Activated CD8-positive, alpha-beta memory T cell treated with anti-CD3 and anti-CD28 coated beads, Interleukin-2, amount 50 U/mL, for 48 hours (primary cell): Measurements from ENCODE around the gene USP7.
A peak's percentile ranks its signal among the peaks of the same experiment; 100 is the strongest.
"Not testable (repeated sequence)": the region's sequence is repeated elsewhere in the genome, so short reads cannot be mapped to it uniquely, and the experiment has no call there.

Experiments used
- DNase-seq: peaks from one replicate; pipeline ENCODE4 v3.0.0-alpha.2; 2020

The USP7 gene

GRCh38 chr16:8971416-8971815 is 7.7 kb upstream of the USP7 start:
- DNase-seq, result no peak

GRCh38 chr16:8969202-8969897 is 5.6 kb upstream of the USP7 start:
- DNase-seq, result not testable (repeated sequence)

GRCh38 chr16:8968054-8968453 is 4.3 kb upstream of the USP7 start:
- not testable (repeated sequence) for DNase-seq

- DNase-seq, result no peak
Measured at GRCh38 chr16:8967132-8967821, 3.6 kb upstream of the USP7 start.

GRCh38 chr16:8966817-8967131 is 3.1 kb upstream of the USP7 start:
- no peak for DNase-seq

- no peak for DNase-seq
Measured at GRCh38 chr16:8964462-8964861, 756 bp upstream of the USP7 start.

GRCh38 chr16:8963010-8963820 is 491 bp downstream of the USP7 start:
- no peak for DNase-seq

GRCh38 chr16:8962393-8963009 is 1.2 kb downstream of the USP7 start:
- DNase-seq, result peak; percentile 71

GRCh38 chr16:8961811-8962390 is 1.8 kb downstream of the USP7 start:
- DNase-seq, result no peak

GRCh38 chr16:8960788-8961109 is 3.0 kb downstream of the USP7 start:
- DNase-seq, result no peak

- DNase-seq, result no peak
Measured at GRCh38 chr16:8959921-8960787, 3.6 kb downstream of the USP7 start.

- DNase-seq, result peak; percentile 62
Measured at GRCh38 chr16:8958344-8959167, 5.2 kb downstream of the USP7 start.

- DNase-seq, result no peak
Measured at GRCh38 chr16:8957509-8958157, 6.1 kb downstream of the USP7 start.

- no peak for DNase-seq
Measured at GRCh38 chr16:8957063-8957397, 6.7 kb downstream of the USP7 start.

GRCh38 chr16:8956265-8957062 is 7.2 kb downstream of the USP7 start:
- no peak for DNase-seq

- no peak for DNase-seq
Measured at GRCh38 chr16:8955828-8956227, 7.9 kb downstream of the USP7 start.

- DNase-seq, result no peak
Measured at GRCh38 chr16:8953064-8953463, 10.6 kb downstream of the USP7 start.

- no peak for DNase-seq
Measured at GRCh38 chr16:8952281-8952751, 11.4 kb downstream of the USP7 start.

GRCh38 chr16:8951447-8952280 is 12.0 kb downstream of the USP7 start:
- DNase-seq, result no peak
